H9 (cell line): ENCODE data around the gene RAB5IF. TPM values are rescaled to one million over a fixed set of nuclear protein-coding genes. Genes with fewer than 3 reads are reported as not detected.
"Not testable (repeated sequence)": the region's sequence is repeated elsewhere in the genome, so short reads cannot be mapped to it uniquely, and the experiment has no call there.

Source experiments
- DNase-seq: peaks from one replicate; pipeline ENCODE4 v3.0.0-alpha.2; 2017
- H2AFZ ChIP-seq: one replicate; pipeline ENCODE4 v1.6.1; 2013; ENCODE audit warnings: mild to moderate bottlenecking, low read length, control low read depth, moderate library complexity
- H2AK5ac ChIP-seq: 2 replicates; pipeline ENCODE4 v1.6.1; 2013; ENCODE audit warnings: low read length, control low read depth, mixed read lengths; ENCODE audit not compliant: insufficient read length
- H2BK120ac ChIP-seq: one replicate; pipeline ENCODE4 v1.6.1; 2013; ENCODE audit warnings: low read depth, mild to moderate bottlenecking, low read length, control low read depth, inconsistent platforms; ENCODE audit not compliant: poor library complexity, severe bottlenecking
- H2BK12ac ChIP-seq: 2 replicates; pipeline ENCODE4 v1.6.1; 2013; ENCODE audit warnings: low read length, control low read depth, mixed read lengths, low read depth; ENCODE audit not compliant: insufficient read length
- H2BK15ac ChIP-seq: 2 replicates; pipeline ENCODE4 v1.6.1; 2013; ENCODE audit warnings: low read depth, low read length, control low read depth
- H2BK20ac ChIP-seq: one replicate; pipeline ENCODE4 v1.6.1; 2013; ENCODE audit warnings: low read depth, mild to moderate bottlenecking, low read length, control low read depth, inconsistent platforms; ENCODE audit not compliant: poor library complexity, severe bottlenecking
- H2BK5ac ChIP-seq: 2 replicates; pipeline ENCODE4 v1.6.1; 2013; ENCODE audit warnings: low read length, control low read depth, mixed read lengths; ENCODE audit not compliant: insufficient read length
- H3K14ac ChIP-seq: 2 replicates; pipeline ENCODE4 v1.6.1; 2013; ENCODE audit warnings: low read length, control low read depth; ENCODE audit not compliant: insufficient read depth
- H3K18ac ChIP-seq: 2 replicates; pipeline ENCODE4 v1.6.1; 2013; ENCODE audit warnings: low read depth, mild to moderate bottlenecking, mixed read lengths, low read length, control low read depth; ENCODE audit not compliant: insufficient read length
- H3K23ac ChIP-seq: 2 replicates; pipeline ENCODE4 v1.6.1; 2013; ENCODE audit warnings: low read length, control low read depth, mixed read lengths, low read depth; ENCODE audit not compliant: insufficient read length
- H3K23me2 ChIP-seq: 2 replicates; pipeline ENCODE4 v1.6.1; 2013; ENCODE audit warnings: low read depth, mild to moderate bottlenecking, mixed read lengths, low read length, control low read depth; ENCODE audit not compliant: insufficient read length, poor library complexity, severe bottlenecking
- H3K27ac ChIP-seq: 2 replicates; pipeline ENCODE4 v1.5.1; 2013; ENCODE audit warnings: low read length, control low read depth, mixed read lengths, low read depth; ENCODE audit not compliant: insufficient read length
- H3K27me3 ChIP-seq: 2 replicates; pipeline ENCODE4 v1.6.1; 2013; ENCODE audit warnings: low read length, control low read depth, inconsistent platforms; ENCODE audit not compliant: insufficient read depth
- H3K4ac ChIP-seq: 2 replicates; pipeline ENCODE4 v1.6.1; 2013; ENCODE audit warnings: low read depth, mild to moderate bottlenecking, control low read depth, inconsistent platforms, low read length, moderate library complexity
- H3K4me1 ChIP-seq: 2 replicates; pipeline ENCODE4 v1.6.1; 2013; ENCODE audit warnings: low read length, control low read depth, inconsistent platforms; ENCODE audit not compliant: insufficient read depth
- H3K4me2 ChIP-seq: 2 replicates; pipeline ENCODE4 v1.6.1; 2013; ENCODE audit warnings: low read length, control low read depth, mixed read lengths; ENCODE audit not compliant: insufficient read length, insufficient read depth
- H3K56ac ChIP-seq: 2 replicates; pipeline ENCODE4 v1.6.1; 2013; ENCODE audit warnings: low read depth, mild to moderate bottlenecking, mixed read lengths, low read length, control low read depth; ENCODE audit not compliant: insufficient read length
- H3K79me1 ChIP-seq: 2 replicates; pipeline ENCODE4 v1.6.1; 2013; ENCODE audit warnings: low read depth, mild to moderate bottlenecking, moderate library complexity, low read length, control low read depth, inconsistent platforms; ENCODE audit not compliant: insufficient read depth, poor library complexity, severe bottlenecking
- H3K79me2 ChIP-seq: 2 replicates; pipeline ENCODE4 v1.6.1; 2013; ENCODE audit warnings: low read length, control low read depth, inconsistent platforms; ENCODE audit not compliant: insufficient read depth
- H3K9ac ChIP-seq: 2 replicates; pipeline ENCODE4 v1.6.1; 2013; ENCODE audit warnings: low read length, control low read depth, mixed read lengths; ENCODE audit not compliant: insufficient read length; ENCODE audit errors: extremely low read depth
- H3K9me3 ChIP-seq: one replicate; pipeline ENCODE4 v1.6.1; 2013; ENCODE audit warnings: low read depth, low read length, inconsistent platforms; ENCODE audit not compliant: control insufficient read depth
- H3T11ph ChIP-seq: one replicate; pipeline ENCODE4 v1.6.1; 2013; ENCODE audit warnings: mild to moderate bottlenecking, low read length, control low read depth, inconsistent platforms
- H4K20me1 ChIP-seq: one replicate; pipeline ENCODE4 v1.6.1; 2013; ENCODE audit not compliant: control insufficient read depth, insufficient read length, insufficient read depth
- H4K5ac ChIP-seq: 2 replicates; pipeline ENCODE4 v1.6.1; 2013; ENCODE audit warnings: low read depth, mild to moderate bottlenecking, mixed read lengths, low read length, control low read depth; ENCODE audit not compliant: insufficient read length
- H4K8ac ChIP-seq: replicated peaks from 2 replicates; pipeline ENCODE4 v1.6.1; 2013; ENCODE audit warnings: low read length, control low read depth, mixed read lengths, low read depth; ENCODE audit not compliant: insufficient read length
- H4K91ac ChIP-seq: 2 replicates; pipeline ENCODE4 v1.6.1; 2013; ENCODE audit warnings: low read depth, mild to moderate bottlenecking, moderate library complexity, mixed read lengths, low read length, control low read depth; ENCODE audit not compliant: insufficient read length
- H3K27ac Mint-ChIP-seq, 3 experiments: 2 replicates in 2 of 3; 3 replicates in 1 of 3; pipeline ENCODE4 v1.8.0; 2020 to 2021; ENCODE audit warnings: mixed read lengths in 3 of 3, mild to moderate bottlenecking in 1 of 3, moderate library complexity in 1 of 3
- H3K27me3 Mint-ChIP-seq: 2 replicates; pipeline ENCODE4 v1.8.0; 2021; ENCODE audit warnings: low read depth, mild to moderate bottlenecking, moderate library complexity, mixed read lengths
- H3K36me3 Mint-ChIP-seq, 3 experiments: 2 replicates in 2 of 3; 3 replicates in 1 of 3; pipeline ENCODE4 v1.8.0; 2020 to 2021; ENCODE audit warnings: low read depth in 3 of 3, mixed read lengths in 3 of 3; ENCODE audit not compliant: insufficient read depth in 1 of 3
- H3K4me1 Mint-ChIP-seq, 2 experiments: 2 replicates each; pipeline ENCODE4 v1.8.0; 2020; ENCODE audit warnings: mixed read lengths in 2 of 2
- H3K4me3 Mint-ChIP-seq, 2 experiments: 2 replicates in 1 of 2; 3 replicates in 1 of 2; pipeline ENCODE4 v1.8.0; 2020 to 2021; ENCODE audit warnings: mild to moderate bottlenecking in 2 of 2, mixed read lengths in 2 of 2, moderate library complexity in 1 of 2
- H3K9me3 Mint-ChIP-seq, 2 experiments: 2 replicates in 1 of 2; 3 replicates in 1 of 2; pipeline ENCODE4 v1.8.0; 2020; ENCODE audit warnings: mild to moderate bottlenecking in 2 of 2, mixed read lengths in 2 of 2, moderate library complexity in 1 of 2
- WGBS: extraction: QIAGEN DNeasy Blood & Tissue Kit; methylation state at CpG from one replicate; pipeline ENCODE4 v1.1.7; 2013; ENCODE audit warnings: missing lambda C conversion rate, low lambda C conversion rate, mixed read lengths; ENCODE audit not compliant: insufficient read length; ENCODE audit errors: extremely low coverage; 5-methylcytosine and 5-hydroxymethylcytosine counted together
- total RNA-seq: library from RNA; stranded (reverse); gene quantifications from 2 replicates; pipeline ENCODE4 v1.2.1, GENCODE V29; 2021
- TF ChIP-seq, protein P1 (sequence below): fragments of 200-600 bp; sonication (generic); conservative IDR thresholded peaks from 3 replicates; pipeline ENCODE4 v1.8.0; 2021; ENCODE audit warnings: antibody characterized with exemption, mild to moderate bottlenecking

The RAB5IF gene
- total RNA-seq, 1 experiment from 2014 or later: 96.5 TPM

DNA sequence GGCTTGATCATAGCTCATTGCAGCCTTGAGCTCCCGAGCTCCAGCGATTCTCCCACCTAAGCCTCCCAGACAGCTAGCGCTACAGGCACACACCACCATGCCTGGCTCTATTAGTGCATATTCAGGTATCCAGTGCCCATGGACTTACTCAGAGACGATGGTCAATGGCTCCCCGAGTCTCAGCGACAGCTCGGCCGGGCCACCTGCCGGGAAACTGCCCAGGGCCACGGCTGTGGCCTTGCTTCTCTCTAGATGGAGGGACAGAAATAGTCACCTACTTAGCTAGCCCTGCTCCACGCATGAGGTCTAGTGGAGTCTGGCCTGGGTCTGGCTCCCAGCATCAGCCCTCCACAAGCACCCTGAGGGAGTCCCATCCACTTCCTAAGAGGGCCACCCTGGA, 28.8 kb downstream of the RAB5IF start:
- Histone ChIP-seq H3K56ac (no peak overlapping the region), H2AFZ (no peak overlapping the region)

DNA sequence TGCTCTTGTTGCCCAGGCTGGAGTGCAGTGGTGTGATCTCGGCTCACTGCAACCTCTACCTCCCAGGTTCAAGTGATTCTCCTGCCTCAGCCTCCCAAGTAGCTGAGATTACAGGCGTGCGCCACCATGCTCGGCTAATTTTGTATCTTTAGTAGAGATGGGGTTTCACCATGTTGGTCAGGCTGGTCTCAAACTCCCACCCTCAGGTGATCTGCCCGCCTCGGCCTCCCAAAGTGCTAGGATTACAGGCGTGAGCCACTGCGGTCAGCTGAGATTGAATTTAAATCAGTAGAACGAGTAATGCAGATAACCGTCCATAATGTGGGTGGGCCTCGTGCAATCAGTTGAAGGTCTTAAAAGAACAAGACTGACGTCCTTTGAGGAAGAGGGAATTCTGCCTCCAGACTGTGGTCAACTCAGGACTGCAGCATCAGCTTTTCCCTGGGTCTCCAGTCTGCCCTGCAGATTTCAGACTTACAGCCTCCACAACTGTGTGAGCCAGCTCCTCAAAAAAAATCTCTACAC, 33.4 kb downstream of the RAB5IF start:
- peaks cover 9 to 12% of the 10 kb centered on the region in 2 experiments for H3K4me1 Mint-ChIP-seq
- not testable (repeated sequence) for H2BK12ac ChIP-seq, H3K27me3 ChIP-seq, H4K20me1 ChIP-seq, H2AFZ ChIP-seq, H3K4ac ChIP-seq, H3K23me2 ChIP-seq, H2BK5ac ChIP-seq, H3K79me1 ChIP-seq, H3K79me2 ChIP-seq, H3K18ac ChIP-seq, H3K4me1 ChIP-seq, H3K23ac ChIP-seq, H4K5ac ChIP-seq, DNase-seq, H3K9ac ChIP-seq, H2BK20ac ChIP-seq, H3K36me3 Mint-ChIP-seq, H3T11ph ChIP-seq, H3K27ac Mint-ChIP-seq, H2BK120ac ChIP-seq, H2AK5ac ChIP-seq, H4K91ac ChIP-seq, H2BK15ac ChIP-seq, H3K4me2 ChIP-seq, H3K9me3 ChIP-seq, H3K4me3 Mint-ChIP-seq, H3K56ac ChIP-seq, H3K27ac ChIP-seq, H4K8ac ChIP-seq, H3K27me3 Mint-ChIP-seq, H3K9me3 Mint-ChIP-seq, H3K14ac ChIP-seq
- no CpG with 5 or more reads among the region's 12 CpGs for WGBS

More for the DNA sequence above, 28.8 kb downstream of the RAB5IF start:
- no peak overlapping the region for H3K18ac ChIP-seq
- no peaks in the 10 kb centered on the region; the same call in 1 of the 2 replicates for H3K4me1 ChIP-seq
- no peak overlapping the region for H4K8ac ChIP-seq
- no peak overlapping the region for H3K14ac ChIP-seq
- no peak for DNase-seq
- no peak overlapping the region for H2AK5ac ChIP-seq
- no peak overlapping the region for H3K4ac ChIP-seq
- H4K5ac ChIP-seq: no peak overlapping the region
- H3K9ac ChIP-seq: no peak overlapping the region
- Mint-ChIP-seq H3K4me3 (no peak overlapping the region), H3K4me1 (peaks cover 6 to 8% of the 10 kb centered on the region in 2 experiments; a peak in 3 of 4 replicates), H3K9me3 (no peaks in the 10 kb centered on the region), H3K27ac (peak overlapping the region in 1 of 3 experiments; percentile 65; a peak in 1 of 7 replicates), H3K27me3 (no peaks in the 10 kb centered on the region), H3K36me3 (no peaks in the 10 kb centered on the region)
- no peaks in the 10 kb centered on the region for H3K79me1 ChIP-seq
- H2BK20ac ChIP-seq: no peak overlapping the region
- no peaks in the 10 kb centered on the region for H3K23me2 ChIP-seq
- H2BK5ac ChIP-seq: no peak overlapping the region
- H3K27me3 ChIP-seq: no peaks in the 10 kb centered on the region
- H2BK120ac ChIP-seq: no peak overlapping the region
- no peak overlapping the region for H2BK15ac ChIP-seq
- H4K20me1 ChIP-seq: no peaks in the 10 kb centered on the region
- H3K4me2 ChIP-seq: no peak overlapping the region
- H3K79me2 ChIP-seq: no peaks in the 10 kb centered on the region
- H2BK12ac ChIP-seq: no peak overlapping the region
- no peak overlapping the region for H3K27ac ChIP-seq
- no peak overlapping the region for H3T11ph ChIP-seq
- WGBS: no CpG with 5 or more reads among the region's 11 CpGs
- H3K9me3 ChIP-seq: no peaks in the 10 kb centered on the region
- TF ChIP-seq, protein P1, sequence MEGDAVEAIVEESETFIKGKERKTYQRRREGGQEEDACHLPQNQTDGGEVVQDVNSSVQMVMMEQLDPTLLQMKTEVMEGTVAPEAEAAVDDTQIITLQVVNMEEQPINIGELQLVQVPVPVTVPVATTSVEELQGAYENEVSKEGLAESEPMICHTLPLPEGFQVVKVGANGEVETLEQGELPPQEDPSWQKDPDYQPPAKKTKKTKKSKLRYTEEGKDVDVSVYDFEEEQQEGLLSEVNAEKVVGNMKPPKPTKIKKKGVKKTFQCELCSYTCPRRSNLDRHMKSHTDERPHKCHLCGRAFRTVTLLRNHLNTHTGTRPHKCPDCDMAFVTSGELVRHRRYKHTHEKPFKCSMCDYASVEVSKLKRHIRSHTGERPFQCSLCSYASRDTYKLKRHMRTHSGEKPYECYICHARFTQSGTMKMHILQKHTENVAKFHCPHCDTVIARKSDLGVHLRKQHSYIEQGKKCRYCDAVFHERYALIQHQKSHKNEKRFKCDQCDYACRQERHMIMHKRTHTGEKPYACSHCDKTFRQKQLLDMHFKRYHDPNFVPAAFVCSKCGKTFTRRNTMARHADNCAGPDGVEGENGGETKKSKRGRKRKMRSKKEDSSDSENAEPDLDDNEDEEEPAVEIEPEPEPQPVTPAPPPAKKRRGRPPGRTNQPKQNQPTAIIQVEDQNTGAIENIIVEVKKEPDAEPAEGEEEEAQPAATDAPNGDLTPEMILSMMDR: no peak
- H3K23ac ChIP-seq: no peak overlapping the region
- no peak overlapping the region for H4K91ac ChIP-seq
